VCaP (cell line): ENCODE measurements around the gene RNF144A.

ENCODE experiments used
- H3K27ac ChIP-seq: fragments of 450-650 bp; 2 replicates; pipeline ENCODE4 v1.5.1; 2017
- TF ChIP-seq, protein P1 (sequence below): fragments of 450-650 bp; conservative IDR thresholded peaks from 2 replicates; pipeline ENCODE4 v1.5.1; 2017; ENCODE audit warnings: mild to moderate bottlenecking, moderate library complexity

The RNF144A gene

DNA sequence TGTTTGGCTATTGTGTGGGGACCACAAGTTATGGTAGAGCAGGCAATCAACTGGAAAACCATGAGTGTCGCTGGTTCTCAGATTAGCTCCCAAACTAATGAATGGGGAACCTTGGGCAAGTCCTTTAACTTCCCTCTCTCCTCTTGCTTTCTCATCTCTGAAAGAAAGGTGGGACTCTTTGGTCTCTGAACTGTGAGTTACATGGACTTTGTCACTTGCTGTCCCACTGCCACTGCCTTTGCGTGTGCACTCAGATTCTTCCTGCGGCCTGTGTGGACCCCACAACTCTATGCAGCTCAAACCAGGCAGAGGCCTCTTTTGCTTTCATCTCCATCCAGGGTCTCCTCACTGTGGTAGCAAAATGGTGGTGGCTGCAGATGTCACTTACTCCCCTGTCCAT is 86.7 kb downstream of the RNF144A start:
- TF ChIP-seq, protein P1, sequence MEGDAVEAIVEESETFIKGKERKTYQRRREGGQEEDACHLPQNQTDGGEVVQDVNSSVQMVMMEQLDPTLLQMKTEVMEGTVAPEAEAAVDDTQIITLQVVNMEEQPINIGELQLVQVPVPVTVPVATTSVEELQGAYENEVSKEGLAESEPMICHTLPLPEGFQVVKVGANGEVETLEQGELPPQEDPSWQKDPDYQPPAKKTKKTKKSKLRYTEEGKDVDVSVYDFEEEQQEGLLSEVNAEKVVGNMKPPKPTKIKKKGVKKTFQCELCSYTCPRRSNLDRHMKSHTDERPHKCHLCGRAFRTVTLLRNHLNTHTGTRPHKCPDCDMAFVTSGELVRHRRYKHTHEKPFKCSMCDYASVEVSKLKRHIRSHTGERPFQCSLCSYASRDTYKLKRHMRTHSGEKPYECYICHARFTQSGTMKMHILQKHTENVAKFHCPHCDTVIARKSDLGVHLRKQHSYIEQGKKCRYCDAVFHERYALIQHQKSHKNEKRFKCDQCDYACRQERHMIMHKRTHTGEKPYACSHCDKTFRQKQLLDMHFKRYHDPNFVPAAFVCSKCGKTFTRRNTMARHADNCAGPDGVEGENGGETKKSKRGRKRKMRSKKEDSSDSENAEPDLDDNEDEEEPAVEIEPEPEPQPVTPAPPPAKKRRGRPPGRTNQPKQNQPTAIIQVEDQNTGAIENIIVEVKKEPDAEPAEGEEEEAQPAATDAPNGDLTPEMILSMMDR: no peak
- H3K27ac ChIP-seq: no peak overlapping the region

DNA sequence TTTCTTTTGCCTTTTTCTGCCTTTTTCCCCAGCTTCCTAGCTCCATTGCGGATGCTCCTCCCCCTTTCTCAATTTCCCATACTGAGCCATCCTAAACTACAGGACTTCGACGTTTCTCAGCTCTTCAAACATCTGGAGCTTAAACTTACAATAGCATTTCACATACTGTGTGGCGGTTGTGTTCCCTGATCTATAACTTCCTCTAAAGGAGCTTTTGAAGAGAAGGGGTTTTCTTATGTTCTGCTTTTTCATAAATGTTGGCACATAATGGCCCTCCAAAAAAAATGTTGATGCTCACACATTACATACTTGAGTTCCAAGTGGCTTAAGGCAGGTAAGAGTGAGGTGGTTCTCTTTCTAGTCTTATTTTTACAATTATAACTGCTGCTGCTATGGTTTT is 87.4 kb downstream of the RNF144A start:
- H3K27ac ChIP-seq: no peak overlapping the region
- TF ChIP-seq, protein P1: no peak

DNA sequence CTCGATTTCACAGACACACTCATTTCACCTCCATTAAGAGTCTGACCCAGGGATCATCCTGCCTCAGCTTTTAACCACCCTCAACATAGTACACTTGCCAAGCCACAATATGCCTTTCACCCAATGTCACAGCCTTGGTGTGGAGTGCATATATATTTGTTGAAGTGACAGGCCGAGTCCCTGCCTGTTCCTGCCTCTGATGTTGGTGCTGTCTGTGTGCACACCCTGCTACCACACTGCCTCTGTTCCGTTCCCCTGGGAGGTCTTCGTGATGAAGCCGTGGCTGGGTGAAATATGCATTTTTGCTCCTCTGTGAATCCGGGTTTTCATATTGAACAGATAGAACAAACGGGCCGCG is 90.3 kb downstream of the RNF144A start:
- TF ChIP-seq, protein P1: no peak
- H3K27ac ChIP-seq: peak overlapping the region; percentile 99

DNA sequence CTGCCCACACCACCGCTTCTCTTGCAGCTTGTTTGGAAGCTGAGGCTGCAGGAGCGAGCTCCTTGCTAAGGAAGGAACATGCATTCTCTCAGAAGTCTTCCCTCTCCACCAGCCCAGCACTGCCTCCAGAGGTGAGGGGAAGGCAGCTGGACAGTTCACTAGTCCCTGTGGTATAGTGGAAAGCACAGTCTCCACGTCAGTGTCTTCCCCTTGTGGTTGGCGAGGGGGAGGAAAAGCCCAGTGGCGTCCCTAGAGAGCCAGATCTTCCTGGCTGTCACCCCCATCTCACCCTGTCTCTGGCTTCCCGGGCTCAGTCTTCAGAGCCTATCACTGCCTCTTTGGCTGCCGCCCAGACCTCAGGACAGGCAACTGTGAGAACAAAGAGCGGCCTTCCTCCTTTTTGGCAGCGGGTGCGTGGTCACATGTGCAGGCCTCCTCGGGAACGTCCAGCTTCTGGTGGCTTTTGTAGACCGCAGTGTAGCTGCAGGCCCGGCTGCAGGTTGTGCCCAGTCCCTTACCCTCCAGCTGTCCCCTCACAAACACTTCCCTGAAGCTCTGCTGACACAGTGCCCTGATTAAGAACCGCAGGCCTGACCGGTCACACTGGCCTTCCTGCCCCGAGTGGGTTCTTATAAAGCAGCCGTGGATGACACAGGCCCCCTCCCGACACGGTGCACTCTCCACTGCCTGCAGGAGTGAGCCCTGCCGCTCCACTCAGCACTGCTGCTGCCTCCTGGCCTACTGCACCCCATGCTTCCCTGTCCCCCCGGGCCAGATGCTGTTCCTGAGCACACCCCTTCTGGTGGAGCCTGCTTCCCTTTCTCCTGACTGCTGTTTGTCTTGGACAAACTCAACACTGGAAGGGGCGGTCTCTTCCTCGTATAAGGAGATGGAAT is 90.9 kb downstream of the RNF144A start:
- H3K27ac ChIP-seq: peak overlapping the region; percentile 99
- TF ChIP-seq, protein P1: peak; percentile 59

DNA sequence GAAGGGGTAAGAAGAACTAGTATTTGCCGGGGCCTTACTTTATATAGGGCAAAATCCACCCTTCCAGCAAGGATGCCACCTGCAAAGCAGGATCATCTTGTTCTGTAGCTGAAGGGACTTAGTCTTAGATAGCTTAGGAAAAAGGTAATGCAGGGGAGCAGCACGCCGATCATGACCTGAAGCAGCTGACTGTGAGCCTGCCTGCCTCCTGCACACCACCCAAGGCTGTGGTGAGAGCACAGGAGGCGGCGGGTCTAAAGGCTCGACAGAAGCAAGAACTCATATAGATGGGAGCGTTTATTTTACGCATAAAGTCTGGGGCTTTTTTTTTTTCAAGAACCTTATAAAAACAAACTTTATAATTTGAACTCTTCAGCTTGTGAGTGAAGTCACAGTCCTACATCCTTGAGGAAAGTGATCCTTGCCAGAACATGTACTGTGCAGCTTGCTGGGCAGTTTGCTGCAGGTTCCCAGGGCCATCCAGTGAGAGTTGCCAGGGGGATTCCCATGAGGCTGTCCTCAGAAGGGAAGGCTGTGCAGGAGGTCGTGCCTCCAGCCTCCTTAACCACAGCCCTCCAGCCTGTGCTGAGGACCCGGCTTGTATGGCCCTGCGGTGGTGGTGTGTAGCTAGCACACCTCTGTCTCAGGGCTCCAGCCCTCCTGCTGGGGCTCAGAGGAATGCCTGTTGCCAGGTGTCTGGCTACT is 92.1 kb downstream of the RNF144A start:
- H3K27ac ChIP-seq: peak overlapping the region; percentile 99

DNA sequence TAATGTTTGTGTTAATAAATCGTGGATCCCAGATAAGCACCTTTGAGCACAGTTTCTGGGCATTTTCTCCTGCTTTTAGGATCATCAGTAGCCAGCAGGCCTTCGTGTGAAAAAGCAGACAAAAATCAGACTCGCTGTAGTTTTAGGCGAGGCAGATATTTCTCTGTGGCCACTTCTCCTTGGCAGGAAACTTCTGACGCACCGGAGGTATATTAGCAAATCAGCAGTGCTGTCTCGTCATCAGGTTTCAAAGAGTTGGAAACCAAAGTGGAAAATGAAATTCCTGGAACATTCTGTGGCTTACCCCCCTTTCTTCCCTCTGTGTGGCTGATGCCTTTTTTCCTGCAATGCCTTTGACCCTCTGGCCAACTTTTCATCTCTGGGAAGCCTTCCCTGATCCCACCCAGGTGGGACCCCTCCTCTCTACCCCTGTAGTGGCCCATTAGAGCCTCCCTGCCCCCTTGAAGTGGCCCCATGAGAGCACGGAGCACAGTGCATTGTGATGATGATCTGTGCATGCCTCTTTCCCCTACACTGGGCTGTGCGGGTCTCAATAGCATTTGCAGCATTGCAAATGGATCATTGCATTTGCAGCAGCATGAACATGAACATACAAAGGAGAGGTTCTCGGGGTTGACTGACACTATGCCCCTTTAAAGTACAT is 93.3 kb downstream of the RNF144A start:
- peak overlapping the region; percentile 99 for H3K27ac ChIP-seq
- TF ChIP-seq, protein P1: no peak

More for the DNA sequence above, 92.1 kb downstream of the RNF144A start:
- TF ChIP-seq, protein P1: no peak
